Measurements from ENCODE around the gene UST. TPM values are rescaled to one million over a fixed set of nuclear protein-coding genes. Genes with fewer than 3 reads are reported as not detected.

UST gene
- total RNA-seq, 1 donor from 2014 or later: 0.25 TPM

DNA sequence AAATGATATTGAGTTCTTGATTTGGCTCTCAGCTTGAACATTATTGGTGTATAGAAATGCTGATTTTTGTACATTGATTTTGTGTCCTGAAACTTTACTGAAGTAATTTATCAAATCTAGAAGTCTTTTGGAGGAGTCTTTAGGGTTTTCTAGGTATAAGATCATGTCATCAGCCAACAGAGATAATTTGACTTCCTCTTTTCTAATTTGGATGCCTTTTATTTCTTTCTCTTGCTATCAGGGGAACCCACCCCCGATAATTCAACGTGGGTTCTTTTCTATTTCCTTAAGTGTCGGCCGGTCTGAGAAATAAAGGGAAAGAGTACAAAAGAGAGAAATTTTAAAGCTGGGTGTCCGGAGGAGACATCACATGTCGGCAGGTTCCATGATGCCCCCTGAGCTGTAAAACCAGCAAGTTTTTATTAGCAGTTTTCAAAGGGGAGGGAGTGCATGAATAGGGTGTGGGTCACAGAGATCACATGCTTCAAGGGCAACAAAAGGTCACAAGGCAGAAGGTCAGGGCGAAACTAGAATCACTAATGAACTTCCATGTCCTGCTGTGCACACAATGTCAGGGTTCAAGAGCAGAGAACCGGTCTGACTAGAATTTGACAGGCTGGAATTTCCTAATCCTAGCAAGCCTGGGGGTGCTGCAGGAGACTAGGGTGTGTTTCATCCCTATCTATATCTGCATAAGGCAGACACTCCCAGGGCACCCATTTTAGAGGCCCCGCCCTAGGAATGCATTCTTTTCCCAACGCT, 17.6 kb downstream of the UST start:
- intact Hi-C loops (cut with micrococcal nuclease): loop anchor here (5.0 kb wide), 1 partner anchor 183 kb away; no protein-coding TSS in a partner anchor

DNA sequence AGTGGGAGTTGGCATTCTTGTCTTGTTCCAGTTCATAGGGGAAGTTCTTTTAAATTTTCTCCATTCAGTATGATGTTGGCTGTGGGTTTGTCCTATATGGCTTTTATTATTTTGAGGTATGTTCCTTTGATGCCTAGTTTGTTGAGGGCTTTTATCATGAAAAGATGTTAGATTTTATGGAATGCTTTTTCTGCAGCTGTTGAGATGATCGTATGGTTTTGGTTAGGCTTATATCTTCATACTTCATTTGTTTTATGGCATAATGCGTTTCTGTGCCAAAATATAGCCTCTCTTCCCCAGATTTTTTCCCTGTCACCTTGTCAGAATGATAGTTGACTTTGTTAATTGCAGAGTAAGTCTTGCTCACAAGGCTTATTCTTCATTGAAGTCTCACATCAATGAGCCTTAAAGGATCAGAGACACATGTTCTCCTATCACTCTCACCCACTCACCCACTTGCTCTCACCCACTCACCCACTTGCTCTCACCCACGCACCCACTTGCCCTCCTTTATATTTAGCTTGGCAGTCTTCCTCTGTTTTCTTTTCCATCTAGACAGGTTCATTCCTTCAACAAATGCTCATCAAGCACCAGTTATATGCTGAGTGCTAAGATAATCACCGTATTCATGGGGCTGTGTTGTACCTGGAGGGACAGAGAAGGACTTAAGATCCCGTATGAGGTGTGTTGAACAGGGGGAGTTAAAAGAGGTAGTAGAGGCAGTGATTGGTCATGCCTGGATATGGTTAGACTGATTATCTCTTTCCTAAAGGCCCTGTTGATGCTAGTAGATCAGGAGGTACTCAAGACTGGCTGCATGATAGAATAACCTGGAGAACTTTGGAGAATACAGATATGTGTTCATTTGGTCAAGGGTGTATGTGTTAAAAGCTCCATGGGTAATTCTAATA, 19.3 kb downstream of the UST start:
- intact Hi-C loops (cut with micrococcal nuclease): no loop called here

DNA sequence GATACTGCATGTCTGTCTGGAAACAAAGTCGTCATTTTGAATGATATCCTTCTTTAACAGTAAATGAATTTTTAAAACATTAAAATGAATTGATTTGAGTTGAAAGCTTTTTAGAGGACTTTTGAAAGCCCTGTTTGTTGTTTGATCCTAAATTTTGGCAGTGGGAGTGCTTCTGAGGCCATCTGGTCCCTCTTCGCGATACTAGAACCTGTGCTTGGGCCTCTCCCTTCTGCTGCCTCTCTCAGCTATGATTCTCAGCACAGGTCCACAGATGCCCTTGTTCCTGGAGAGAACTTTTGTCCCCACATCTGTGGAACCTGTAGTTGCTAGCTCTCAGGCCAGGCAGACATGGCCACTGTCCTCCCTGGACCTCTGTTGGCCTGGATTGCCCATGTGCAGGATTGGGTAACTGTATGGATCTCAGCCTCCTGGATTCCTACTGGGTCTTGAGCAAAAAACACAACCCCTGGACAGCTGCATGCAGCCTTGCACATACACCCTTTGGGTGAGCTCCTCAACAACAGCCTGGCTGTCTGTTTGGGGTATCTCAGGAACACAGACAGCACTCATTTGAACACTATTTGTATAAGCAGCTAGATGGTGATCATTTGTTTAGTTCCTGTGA, 21.9 kb downstream of the UST start:
- intact Hi-C loops (cut with micrococcal nuclease): no loop called here

DNA sequence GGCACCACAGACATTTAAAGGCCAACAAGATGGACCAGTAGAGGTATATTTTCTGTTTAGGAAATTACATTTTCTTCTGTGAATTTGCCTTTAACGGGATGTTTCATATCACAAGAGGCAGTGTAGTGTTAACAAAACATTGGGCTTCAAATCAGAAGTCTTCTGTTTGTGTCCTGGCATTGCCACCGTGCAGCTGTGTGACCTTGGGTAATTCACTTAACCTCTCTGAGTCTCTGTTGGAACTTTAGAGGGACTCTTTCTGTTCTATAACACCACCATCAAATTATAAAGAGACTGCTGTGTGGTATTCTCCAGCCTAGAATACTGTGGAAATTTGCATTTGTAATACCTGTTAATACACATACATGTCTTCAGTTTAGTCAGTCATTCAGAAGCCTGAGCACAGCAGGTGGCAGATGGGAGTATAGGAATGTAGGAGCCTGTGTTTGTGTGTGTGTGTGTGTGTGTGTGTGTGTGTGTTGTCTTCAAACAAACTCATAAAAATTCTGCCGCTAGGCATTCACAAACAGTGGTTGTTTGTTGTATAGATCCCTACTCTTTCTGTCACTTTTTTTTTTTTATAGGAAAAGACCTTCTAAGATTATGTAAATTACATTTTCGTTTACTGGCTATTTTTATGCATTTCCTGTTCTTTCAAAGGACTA, 22.6 kb downstream of the UST start:
- intact Hi-C loops (cut with micrococcal nuclease): no loop called here

DNA sequence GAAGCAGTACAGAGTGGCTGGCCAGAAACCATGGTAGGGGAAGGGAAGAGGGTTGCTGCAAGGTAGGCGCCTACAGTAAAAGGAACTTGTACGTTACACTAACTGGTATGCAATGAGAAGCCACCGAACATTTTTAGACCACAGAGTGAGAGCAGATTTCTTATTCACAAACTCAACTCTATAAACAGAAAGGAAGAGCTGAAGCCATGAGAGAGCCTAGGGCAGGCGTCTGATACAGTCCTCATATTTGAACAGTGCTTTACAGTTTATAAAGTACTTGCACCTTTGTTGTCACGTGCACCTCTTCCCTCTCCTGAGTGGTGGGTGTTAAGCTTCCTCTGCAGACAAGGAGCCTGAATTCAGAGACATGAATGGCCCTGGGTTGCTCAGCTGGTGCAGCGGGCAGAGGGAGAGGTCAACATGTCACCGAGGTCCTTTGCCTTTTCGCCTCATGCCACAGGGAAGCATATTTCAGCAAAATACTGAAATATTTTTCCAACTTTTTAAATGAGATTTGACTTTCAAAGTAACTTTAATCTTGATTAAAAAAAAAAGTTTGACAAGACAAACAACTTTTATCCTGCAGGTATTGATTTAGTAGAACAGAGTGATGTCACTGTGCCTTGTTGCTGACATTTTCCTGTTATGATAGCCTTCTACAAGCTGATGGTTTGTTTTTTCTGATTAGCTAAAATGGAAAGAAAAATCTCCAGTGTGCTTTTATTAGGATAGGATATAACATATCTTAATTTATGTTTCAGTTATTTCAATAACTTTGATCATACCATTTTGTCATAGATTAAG, 23.8 kb downstream of the UST start:
- intact Hi-C loops (cut with micrococcal nuclease): no loop called here

DNA sequence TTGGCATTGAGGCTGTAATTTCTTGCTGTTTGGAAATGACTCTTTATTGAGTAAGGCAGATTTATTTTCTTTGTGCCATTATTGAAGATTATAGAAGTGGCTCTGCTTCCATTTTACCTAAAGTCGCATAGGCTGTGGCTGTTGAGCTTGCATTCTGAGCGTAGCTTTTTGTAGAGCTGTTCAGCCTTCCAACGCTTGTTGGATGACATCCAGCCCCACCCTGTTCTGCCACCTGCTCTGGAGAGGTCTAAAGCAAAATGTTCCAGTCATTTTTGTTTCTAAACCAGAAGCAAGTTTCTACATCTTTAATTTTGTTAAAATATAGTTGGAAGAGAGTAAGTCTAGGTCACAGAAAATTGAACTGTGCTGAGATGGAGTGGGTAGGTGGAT, 24.4 kb downstream of the UST start:
- intact Hi-C loops (cut with micrococcal nuclease): no loop called here

DNA sequence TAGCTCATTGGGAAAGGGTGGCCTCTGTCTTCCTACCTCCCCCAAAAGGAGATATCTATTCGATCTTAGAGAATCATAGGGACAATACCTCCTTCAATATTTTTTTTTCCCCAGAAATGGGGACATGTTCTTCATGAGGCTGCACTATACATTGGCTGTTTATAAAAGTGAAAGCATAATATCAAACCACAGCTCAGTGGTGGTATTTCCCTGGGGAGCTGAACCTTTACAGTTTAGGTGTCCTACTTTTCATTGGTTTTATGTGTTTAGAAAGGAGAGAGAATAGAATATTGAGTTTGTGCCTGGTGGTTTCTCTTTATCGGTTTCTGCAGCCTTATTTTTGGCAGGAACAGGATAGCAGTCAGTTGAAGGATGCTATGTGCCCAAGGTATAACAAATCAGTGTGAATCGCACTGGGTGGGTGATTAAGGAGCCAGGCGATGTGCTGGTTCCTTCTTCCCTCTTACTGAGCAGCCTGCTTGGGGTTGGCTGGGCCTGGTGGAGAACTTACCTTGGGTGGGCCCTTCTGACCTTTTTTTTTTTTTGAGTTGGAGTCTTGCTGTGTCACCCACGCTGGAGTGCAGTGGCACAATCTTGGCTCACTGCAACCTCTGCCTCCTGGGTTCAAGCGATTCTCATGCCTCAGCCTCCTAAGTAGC, 25.2 kb downstream of the UST start:
- intact Hi-C loops (cut with micrococcal nuclease): no loop called here

DNA sequence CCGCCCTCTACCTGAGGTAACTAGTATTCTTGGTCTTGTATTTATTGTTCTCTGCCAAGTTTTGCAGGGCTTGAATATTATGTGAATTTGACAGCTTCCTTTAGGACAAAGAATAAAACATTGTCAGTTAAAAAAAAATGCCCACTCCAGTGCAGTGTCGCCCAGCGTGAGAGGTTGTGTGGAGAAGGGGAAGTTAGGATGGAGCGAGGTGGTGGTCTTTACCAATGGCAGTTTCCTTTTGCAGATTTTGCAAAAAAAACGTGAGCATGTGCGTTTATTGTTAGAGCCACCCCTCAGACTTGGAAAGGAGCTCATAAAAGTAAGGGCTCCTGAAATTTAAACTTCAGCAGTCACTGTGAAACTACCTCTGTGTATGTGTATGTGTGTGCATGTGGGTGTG, 28.3 kb downstream of the UST start:
- intact Hi-C loops (cut with micrococcal nuclease): no loop called here

DNA sequence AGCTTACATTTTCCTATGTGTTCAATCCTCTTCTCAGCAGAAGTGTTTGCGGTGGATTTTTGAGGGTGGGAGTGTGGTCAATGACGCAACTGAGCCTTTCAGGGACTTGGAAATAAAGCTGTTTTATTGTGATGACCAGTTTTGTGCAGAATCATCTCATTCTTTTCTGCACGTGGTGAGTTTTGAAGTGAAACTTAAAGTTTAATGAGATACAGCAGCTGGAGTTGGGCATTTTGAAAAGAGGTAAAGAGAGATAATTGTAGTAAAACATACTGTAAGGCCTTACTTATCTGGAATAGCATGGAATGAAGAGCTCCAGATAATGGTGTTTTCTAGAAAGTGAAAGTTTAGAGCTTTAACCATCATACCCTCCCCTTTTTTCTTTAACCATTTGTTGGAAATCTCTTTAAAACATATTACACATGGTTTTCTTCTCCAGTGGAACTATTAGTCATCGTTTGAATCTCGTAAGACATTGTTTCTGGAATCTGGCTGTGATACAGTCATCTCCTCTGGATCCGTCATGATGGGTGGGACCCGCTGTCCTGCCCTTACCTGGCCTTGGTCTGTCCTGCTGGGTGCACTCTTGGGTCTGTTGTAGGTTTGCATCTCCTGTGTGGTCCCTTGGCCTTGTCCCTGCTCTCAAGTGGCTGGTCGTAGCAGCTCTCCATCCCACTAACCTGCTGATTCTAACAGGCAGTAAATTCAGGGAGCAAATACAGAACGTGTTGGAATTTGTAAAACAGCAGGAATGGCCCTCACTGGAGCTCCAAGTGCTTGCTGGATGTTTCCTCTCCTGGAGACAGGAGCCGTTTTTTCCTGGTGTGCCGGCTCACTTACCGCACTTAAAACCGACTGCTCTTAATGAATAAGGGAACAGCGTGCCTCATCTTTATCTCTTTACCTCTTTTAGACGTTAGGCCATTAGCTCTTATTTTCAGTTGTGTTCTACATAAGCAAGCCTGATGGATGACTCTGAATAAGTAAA, 29.8 kb downstream of the UST start:
- intact Hi-C loops (cut with micrococcal nuclease): no loop called here

DNA sequence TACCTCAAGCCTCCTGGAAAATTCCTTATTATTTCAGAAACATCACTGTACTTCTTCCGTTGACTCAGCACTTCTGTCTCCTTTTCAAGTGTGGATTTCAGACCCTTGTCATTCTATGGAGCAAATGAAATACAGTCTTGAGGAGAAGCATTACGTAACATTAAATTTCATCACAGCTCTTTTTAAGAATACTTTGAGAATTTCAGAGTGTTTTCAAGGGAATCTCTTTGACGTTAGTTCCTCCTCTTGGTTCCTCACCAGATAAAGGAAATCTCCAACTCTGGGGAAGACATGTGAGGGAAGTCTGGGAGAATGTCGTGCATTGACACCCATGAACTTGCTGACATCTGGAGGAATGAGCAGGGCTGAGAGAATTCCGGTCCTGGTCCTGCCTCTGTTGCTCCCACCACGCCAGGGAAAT, 32.3 kb downstream of the UST start:
- intact Hi-C loops (cut with micrococcal nuclease): no loop called here

DNA sequence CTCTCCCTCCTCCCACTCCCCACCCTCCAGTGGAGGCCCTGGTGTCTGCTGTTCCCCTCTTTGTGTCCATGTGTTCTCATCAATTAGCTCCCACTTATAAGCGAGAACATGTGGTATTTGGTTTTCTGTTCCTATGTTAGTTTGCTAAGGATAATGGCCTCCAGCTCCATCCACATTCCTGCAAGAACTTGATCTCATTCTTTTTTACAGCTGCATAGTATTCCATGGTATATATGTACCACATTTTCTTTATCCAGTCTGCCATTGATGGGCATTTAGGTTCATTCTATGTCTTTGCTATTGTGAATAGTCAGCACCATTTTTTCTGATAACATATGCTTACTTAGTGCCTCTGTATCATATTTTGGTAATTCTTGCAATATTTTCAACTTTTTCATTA, 33.6 kb downstream of the UST start:
- intact Hi-C loops (cut with micrococcal nuclease): loop anchor here (5.0 kb wide), 1 partner anchor 33 kb away; the partner anchor contains the start of gene UST

DNA sequence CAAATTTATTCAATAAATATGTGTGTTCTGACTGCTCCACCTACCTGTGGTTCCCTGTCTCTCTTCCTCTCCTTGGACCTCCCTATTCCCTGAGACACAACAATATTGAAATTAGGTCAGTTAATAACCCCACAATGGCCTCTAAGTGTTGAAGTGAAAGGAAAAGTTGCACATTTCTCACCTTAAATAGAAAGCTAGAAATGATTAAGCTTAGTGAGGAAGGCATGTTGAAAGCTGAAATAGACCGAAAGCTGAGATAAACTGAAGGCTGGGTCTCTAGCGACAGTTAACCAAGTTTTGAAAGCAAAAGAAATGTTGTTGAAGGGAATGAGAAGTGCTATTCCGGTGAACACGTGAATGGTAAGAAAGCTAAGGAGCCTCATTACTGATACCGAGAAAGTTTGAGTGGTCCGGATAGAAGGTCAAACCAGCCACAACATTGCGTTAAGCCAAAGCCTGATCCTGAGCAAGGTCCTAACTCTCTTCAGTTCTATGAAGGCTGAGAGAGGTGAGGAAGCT, 34.1 kb downstream of the UST start:
- intact Hi-C loops (cut with micrococcal nuclease): loop anchor here (1.0 to 5.0 kb wide), 2 partner anchors 23 to 34 kb away; partner anchors contain the start of gene UST

DNA sequence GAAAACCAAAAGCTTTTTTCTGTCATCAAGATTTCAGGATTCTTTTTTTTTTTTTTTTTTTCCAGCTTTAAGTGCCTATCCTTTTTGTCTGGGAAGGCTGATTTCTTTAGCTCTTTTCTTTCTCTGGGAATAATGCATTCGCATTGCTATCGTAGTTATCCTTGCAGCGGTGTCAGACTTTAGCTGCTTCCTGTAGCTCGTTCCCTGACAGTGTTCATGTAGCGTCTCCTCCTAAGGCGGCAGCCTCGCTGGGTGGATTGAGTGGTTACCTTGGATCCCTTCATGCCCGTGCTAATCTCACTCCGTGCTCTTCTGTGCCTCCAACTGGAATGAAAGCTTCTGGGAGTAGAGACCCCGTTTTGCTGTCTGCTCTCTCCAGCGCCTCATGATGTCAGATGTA, 43.1 kb downstream of the UST start:
- intact Hi-C loops (cut with micrococcal nuclease): no loop called here

DNA sequence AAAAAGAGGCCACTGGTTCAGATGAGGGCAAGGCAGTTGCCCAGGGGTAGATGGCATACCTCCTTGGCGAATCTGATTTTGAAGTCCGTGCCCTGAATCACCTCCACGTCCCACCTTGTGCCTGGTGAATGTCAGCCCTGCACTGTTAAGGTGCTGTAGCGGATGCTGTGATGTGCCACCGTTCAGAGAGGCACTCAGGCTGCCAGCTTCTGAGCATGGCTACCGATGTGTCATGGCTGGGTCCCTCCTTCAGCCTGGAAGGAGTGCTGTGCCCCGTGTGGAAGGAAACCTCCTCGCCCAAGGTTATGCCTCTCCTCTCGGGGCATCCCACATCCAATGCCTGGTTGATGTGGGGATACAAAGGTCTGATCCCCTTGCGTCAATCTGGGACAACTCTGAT, 43.6 kb downstream of the UST start:
- intact Hi-C loops (cut with micrococcal nuclease): no loop called here

DNA sequence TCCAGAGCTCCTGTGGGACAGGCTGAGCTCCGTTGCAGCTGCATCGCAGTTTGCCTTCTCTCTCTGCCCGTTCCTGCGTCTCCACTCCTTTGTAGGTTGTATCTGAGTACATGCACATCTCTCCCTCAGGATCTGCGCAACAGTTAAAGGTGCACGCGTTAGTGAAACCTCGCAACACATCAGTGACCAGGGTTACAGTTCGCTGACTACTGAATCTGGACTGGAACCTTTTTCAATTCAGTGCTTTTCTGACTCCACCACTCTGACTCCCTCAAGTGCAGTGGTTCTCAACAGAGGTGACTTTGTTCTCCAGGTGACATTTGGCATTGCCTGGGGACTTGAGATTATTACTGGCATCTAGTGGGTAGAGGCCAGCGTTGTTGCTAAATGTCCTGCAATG, 44.0 kb downstream of the UST start:
- intact Hi-C loops (cut with micrococcal nuclease): no loop called here

DNA sequence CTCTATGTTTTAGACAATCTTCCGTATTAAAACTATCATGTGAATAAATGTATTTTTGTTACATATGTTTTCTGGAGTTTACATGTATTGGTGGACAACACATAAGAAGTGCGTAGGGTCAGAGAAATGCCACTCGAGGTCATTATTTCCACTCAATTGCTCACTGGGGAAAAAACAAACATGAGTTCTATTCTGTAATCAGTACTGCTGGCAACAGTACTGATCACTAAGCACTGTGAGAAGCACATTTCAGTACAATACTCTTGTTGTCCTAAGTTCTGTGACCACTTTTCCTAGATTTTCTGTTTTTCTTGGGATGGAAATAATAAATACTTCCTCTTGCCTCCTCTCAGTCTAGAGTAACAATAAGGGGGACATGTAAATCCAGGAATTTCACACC, 44.5 kb downstream of the UST start:
- intact Hi-C loops (cut with micrococcal nuclease): no loop called here

DNA sequence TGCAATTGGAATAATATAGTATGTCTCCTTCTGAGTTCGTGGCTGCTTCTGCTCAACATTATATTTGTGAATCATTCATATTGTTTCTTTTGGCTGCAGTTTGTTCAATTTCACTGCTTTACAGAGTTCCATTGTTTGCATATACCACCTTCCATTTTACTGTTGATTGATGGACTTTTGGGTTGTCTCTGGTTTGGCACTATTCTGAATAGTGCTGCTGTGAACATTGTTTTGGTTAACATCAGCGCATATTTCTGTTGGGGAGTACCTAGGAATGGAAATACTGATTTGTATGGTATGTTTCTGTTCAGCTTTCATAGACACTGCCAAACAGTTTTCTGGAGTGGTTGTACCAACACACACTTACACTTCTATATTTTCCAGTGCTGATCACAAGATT, 46.9 kb downstream of the UST start:
- intact Hi-C loops (cut with micrococcal nuclease): no loop called here

DNA sequence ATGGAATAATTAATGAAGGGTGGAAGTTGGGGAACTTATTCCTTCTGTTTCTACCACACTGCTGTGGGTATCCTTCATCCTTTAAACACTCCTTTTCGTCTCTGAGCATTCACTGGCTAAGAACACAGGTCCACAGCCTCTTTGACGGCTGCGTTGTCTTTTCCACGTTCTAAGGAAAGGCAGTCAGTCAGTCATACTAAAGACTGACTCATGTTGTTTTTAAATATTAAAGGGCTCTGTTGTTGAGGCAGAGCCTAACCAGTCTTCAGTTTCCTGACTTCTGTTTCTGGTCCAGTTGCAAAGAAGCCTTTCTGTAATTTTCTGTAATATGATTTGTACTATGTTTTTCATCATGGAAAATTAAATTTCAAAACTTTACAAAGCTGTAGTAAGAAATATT, 48.0 kb downstream of the UST start:
- intact Hi-C loops (cut with micrococcal nuclease): no loop called here

DNA sequence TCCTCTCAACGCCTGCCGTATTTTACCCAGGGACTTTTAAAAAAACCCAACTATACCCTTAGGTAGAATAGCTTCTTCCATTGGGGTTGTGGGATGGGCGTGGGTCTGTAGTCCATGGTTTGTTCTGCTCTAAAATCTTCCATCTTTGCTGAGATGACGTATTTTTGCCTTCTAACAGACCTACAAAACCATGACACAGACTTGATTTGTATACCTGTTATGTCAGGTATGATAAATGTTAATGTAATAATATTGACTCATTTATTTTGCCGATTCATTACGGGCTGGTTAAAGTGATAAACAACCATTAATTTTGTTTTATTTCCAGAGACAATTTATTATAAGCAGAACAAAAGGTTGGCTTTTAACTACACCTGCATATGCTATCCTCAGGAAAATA, 48.7 kb downstream of the UST start:
- intact Hi-C loops (cut with micrococcal nuclease): no loop called here

All from T-helper 2 cell treated with Interferon-gamma antibody and Interleukin-4, amounts not matched to agents 100 ng/mL and 5 ng/mL, for 36 hours (primary cell).